ENCODE results near the gene BCL11A.

GRCh38 chr2:60445684-60446179, 107.7 kb downstream of the BCL11A start:
- TF ChIP-seq ZNF274 (IDR thresholded peaks at IDR 0.05; ENCODE audit: low read depth, low read length) (no peak), YY1 (IDR thresholded peaks at IDR 0.05; ENCODE audit: insufficient read depth, insufficient read length) (no peak)
